ENCODE results near the gene RNF31. TPM values are rescaled to one million over a fixed set of nuclear protein-coding genes. Genes with fewer than 3 reads are reported as not detected.

RNF31 gene
- total RNA-seq, 1 experiment from 2014 or later: 77.6 TPM

- Histone ChIP-seq H3K4me3 (ENCODE audit: low read depth, low read length) (no peak overlapping the region), H3K9me3 (no peaks in the 10 kb centered on the region), H3K27me3 (replicated peaks; ENCODE audit: control insufficient read depth, insufficient read depth, low read length) (no peaks in the 10 kb centered on the region), H3K4me1 (no peaks in the 10 kb centered on the region), H3K36me3 (ENCODE audit: control insufficient read depth, insufficient read depth, low read length) (no peaks in the 10 kb centered on the region; the same call in 1 of the 2 replicates)
- H3K9me3 Mint-ChIP-seq (ENCODE audit: unreplicated experiment): no peaks in the 10 kb centered on the region
- no peak for DNase-seq
- peaks cover 34% of the 10 kb centered on the region for H3K36me3 Mint-ChIP-seq (ENCODE audit: insufficient read depth, unreplicated experiment)
- peak overlapping the region; percentile 6 for H3K27ac Mint-ChIP-seq (ENCODE audit: unreplicated experiment)
- TF ChIP-seq CTCF (IDR thresholded peaks at IDR 0.05; ENCODE audit: insufficient read depth in 1 of 2, low read depth in 1 of 2, low read length in 1 of 2, severe bottlenecking in 1 of 2, unreplicated experiment in 1 of 2): no peak
- ChIA-PET CTCF (no interaction called here), POLR2A (no interaction called here)
- H3K27me3 Mint-ChIP-seq (ENCODE audit: insufficient read depth, unreplicated experiment): no peaks in the 10 kb centered on the region
- H3K4me3 Mint-ChIP-seq (ENCODE audit: unreplicated experiment): no peak overlapping the region
- BruUV-seq (replicated peaks): no TSS peak
- H3K4me1 Mint-ChIP-seq (ENCODE audit: low read depth, unreplicated experiment): no peaks in the 10 kb centered on the region
- intact Hi-C loops (cut with micrococcal nuclease; ENCODE audit: unreplicated experiment): no loop called here
Observed at GRCh38 chr14:24177041-24177825, 29.9 kb downstream of the RNF31 start.

- Mint-ChIP-seq H3K4me3 (ENCODE audit: unreplicated experiment) (no peak overlapping the region), H3K4me1 (ENCODE audit: low read depth, unreplicated experiment) (no peaks in the 10 kb centered on the region), H3K36me3 (ENCODE audit: insufficient read depth, unreplicated experiment) (peaks cover 40% of the 10 kb centered on the region), H3K9me3 (ENCODE audit: unreplicated experiment) (no peaks in the 10 kb centered on the region), H3K27ac (ENCODE audit: unreplicated experiment) (no peak overlapping the region), H3K27me3 (ENCODE audit: insufficient read depth, unreplicated experiment) (no peaks in the 10 kb centered on the region)
- POLR2A ChIA-PET: no interaction called here
- no peak for TF ChIP-seq CTCF (IDR thresholded peaks at IDR 0.05; ENCODE audit: insufficient read depth in 1 of 2, low read depth in 1 of 2, low read length in 1 of 2, severe bottlenecking in 1 of 2, unreplicated experiment in 1 of 2)
- Histone ChIP-seq H3K36me3 (ENCODE audit: control insufficient read depth, insufficient read depth, low read length) (no peaks in the 10 kb centered on the region; the same call in 1 of the 2 replicates), H3K4me1 (no peaks in the 10 kb centered on the region), H3K4me3 (ENCODE audit: low read depth, low read length) (no peak overlapping the region), H3K9me3 (no peaks in the 10 kb centered on the region), H3K27me3 (replicated peaks; ENCODE audit: control insufficient read depth, insufficient read depth, low read length) (no peaks in the 10 kb centered on the region)
- CTCF ChIA-PET: no interaction called here
- intact Hi-C loops (cut with micrococcal nuclease; ENCODE audit: unreplicated experiment): no loop called here
- BruUV-seq (replicated peaks): no TSS peak
- no peak for DNase-seq
Observed at GRCh38 chr14:24177891-24178290, 30.6 kb downstream of the RNF31 start.

- H3K27me3 ChIP-seq (replicated peaks; ENCODE audit: control insufficient read depth, insufficient read depth, low read length): no peaks in the 10 kb centered on the region
- H3K9me3 Mint-ChIP-seq (ENCODE audit: unreplicated experiment): no peaks in the 10 kb centered on the region
- intact Hi-C loops (cut with micrococcal nuclease; ENCODE audit: unreplicated experiment): no loop called here
- BruUV-seq (replicated peaks): no TSS peak
- no peak for TF ChIP-seq CTCF (IDR thresholded peaks at IDR 0.05; ENCODE audit: insufficient read depth in 1 of 2, low read depth in 1 of 2, low read length in 1 of 2, severe bottlenecking in 1 of 2, unreplicated experiment in 1 of 2)
- CTCF ChIA-PET: no interaction called here
- H3K4me3 ChIP-seq (ENCODE audit: low read depth, low read length): no peak overlapping the region
- no peaks in the 10 kb centered on the region for H3K4me1 ChIP-seq
- H3K27ac Mint-ChIP-seq (ENCODE audit: unreplicated experiment): no peak overlapping the region
- no peaks in the 10 kb centered on the region for H3K9me3 ChIP-seq
- POLR2A ChIA-PET: interaction anchor here (1.0 kb wide), 1 partner anchor 63 kb away, joined by 4 read pairs; no protein-coding TSS in a partner anchor
- no peaks in the 10 kb centered on the region; the same call in none of the 2 replicates for H3K36me3 ChIP-seq (ENCODE audit: control insufficient read depth, insufficient read depth, low read length)
- H3K27me3 Mint-ChIP-seq (ENCODE audit: insufficient read depth, unreplicated experiment): no peaks in the 10 kb centered on the region
- no peak for DNase-seq
- peaks cover 38% of the 10 kb centered on the region for H3K36me3 Mint-ChIP-seq (ENCODE audit: insufficient read depth, unreplicated experiment)
- H3K4me3 Mint-ChIP-seq (ENCODE audit: unreplicated experiment): no peak overlapping the region
- no peaks in the 10 kb centered on the region for H3K4me1 Mint-ChIP-seq (ENCODE audit: low read depth, unreplicated experiment)
Observed at GRCh38 chr14:24178399-24179178, 31.3 kb downstream of the RNF31 start.

All from Caco-2 (cell line).